Activated CD4-positive, CD25-positive, alpha-beta regulatory T cell treated with anti-CD3 and anti-CD28 coated beads, Interleukin-2, amount 50 U/mL, for 24 hours (primary cell): Measurements from ENCODE around the gene LRRC7.

ENCODE experiments used
- ATAC-seq, 2 donors: fragments of 150-1000 bp; cut with Tn5 transposase; one replicate each; pipeline ENCODE4 v1.10.0; 2021; ENCODE audit warnings: mild to moderate bottlenecking in 1 of 2, moderate library complexity in 1 of 2

LRRC7 gene

DNA sequence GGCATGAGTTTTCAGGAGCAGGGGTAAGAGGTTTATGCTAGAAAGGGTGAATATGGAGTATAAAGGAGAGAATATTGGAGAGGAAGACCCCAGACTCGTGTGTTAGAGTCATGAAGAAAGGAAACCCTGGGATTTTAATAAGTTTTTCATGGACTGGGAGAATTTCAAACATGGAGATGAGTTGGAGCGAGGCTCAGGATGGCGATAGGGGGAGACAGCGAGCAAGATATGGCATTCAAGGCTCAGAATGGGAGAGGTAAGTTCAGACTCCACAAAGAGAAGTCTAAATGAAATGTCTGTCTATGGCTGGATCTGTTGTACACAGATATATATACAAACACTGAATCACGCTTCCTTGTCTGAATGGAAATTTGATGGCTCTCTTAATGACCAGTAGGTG is 545.1 kb downstream of the LRRC7 start:
- ATAC-seq = no peak

- ATAC-seq = no peak
Measured at GRCh38 chr1:70115315-70115714, 547.6 kb downstream of the LRRC7 start.

GRCh38 chr1:70117046-70117445 is 549.3 kb downstream of the LRRC7 start:
- ATAC-seq = no peak

- no peak for ATAC-seq
Measured at GRCh38 chr1:70134148-70134547, 566.4 kb downstream of the LRRC7 start.

DNA sequence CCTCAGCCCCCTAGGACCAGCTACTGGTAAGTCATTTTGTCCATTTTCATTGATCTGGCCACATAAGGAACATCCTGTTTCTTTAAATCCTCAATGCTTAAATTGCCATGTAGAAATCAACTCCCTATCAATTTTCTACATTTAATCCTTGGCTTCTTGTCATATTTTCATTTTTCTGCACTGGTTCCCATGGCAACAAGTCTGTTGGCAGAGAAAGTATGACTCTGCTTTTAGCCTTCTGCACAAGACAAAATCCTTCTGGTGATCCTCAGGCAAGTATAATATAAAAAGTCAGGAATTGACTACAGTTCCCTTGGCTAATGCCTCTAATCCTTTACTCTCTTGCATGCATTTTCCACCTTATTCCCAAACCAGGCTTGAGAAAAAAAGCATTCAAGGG is 572.6 kb downstream of the LRRC7 start:
- no peak for ATAC-seq

GRCh38 chr1:70140894-70141293 is 573.2 kb downstream of the LRRC7 start:
- ATAC-seq = no peak

- ATAC-seq = no peak
Measured at GRCh38 chr1:70142075-70142474, 574.4 kb downstream of the LRRC7 start.

DNA sequence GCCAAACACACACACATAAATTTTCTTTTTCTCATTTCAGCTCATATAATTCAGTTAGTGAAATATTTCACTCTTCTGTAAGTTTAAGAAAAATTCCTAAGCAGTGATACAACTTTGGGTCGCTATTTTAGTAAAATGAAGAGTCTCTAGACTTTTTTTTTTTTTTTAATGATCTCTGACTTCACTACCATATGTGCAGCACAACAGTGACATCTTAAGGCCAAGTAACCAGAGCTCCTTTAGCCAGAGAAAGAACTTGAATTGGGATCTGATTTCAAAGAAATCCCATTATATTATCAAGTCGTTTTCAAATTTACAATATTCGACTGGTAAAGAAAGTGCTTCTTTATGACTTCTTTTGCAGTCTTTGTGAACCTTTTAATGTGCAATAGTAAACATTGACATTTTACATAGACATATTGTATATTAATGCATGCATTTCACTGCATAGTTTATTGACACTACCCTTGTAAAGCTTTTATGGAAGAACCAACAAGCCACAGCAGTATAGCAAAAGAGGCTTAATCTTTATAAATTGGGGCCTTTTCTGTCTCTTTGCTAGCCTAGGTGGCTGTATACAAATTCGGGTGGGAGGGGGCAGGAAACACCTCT is 575.4 kb downstream of the LRRC7 start:
- no peak for ATAC-seq

DNA sequence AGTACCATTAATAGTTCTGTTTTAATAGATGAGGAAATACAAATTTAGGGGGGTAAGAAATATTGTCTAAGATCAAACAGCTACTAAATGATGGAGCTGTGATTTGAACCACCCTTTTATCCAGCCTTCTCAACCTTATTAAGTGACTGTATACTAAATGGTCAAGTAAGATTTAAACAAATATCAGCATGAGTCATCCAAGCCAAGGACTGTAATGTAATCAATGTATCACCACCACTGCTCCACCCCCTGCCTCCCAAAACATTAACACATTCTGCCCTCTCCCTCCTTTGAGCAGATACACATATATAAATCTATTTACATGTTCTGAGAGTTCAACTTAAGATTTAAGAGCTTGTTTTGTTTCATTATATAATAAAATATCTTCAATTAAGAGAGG is 578.8 kb downstream of the LRRC7 start:
- ATAC-seq = no peak

- no peak for ATAC-seq
Measured at GRCh38 chr1:70150444-70150843, 582.7 kb downstream of the LRRC7 start.

GRCh38 chr1:70153739-70154138 is 586.0 kb downstream of the LRRC7 start:
- ATAC-seq = no peak

GRCh38 chr1:70156529-70157120 is 588.9 kb downstream of the LRRC7 start:
- ATAC-seq = peak; percentile 99 to 100

DNA sequence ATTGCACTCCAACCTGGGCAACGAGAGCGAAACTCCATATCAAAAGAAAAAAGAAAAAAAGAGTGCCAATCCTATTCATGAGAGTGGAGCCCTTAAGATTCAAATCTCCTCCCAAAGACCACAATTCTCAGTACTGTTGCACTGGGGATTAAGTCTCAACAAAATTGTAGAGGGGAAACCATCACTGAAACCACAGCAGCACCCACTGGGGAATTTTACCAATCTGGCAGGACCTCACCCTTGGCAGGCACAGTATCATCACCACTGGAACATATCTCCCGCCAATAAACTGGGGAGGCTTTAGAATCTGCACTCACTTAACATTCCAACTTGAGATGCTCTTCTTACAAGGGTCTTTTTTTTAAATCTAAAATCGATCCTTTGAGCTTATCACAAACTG is 596.6 kb downstream of the LRRC7 start:
- ATAC-seq = no peak

GRCh38 chr1:70168283-70168682 is 600.6 kb downstream of the LRRC7 start:
- ATAC-seq = no peak

DNA sequence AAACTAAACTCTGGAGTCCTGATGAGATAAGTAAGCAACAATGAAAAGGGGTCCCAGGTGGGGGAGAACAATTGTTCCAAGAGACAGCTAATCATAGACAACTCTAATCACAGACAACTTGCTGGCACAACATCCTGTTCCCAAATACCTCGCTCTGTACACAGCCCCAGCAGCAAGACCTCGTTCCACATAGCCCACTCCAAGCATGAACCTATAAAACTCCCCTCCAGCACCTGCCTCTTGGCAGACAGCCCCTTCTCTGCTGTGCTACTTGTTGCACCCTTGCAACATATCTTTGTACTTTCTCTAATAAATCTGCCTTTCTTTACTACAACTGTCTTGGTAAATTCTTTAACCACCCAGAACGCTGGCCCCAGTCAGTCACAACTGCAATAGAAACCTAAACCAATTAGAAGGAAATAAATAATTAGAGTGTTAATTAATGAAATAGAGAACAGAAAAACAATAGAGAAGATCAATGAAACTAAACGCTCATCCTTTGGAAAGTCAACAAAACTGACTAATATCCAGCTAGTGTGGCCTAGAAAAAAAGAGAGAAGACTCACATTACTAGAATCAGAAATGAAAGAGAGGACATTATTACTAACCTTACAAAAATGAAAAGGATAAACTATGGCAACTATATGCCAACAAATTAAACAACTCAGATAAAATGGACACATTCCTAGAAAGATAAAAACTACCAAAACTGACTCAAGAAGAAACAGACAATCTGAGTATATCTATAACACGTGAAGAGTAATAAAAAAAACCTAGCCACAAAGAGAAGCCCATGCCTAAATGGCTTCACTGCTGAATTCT is 601.5 kb downstream of the LRRC7 start:
- ATAC-seq = peak; percentile 35 to 53

DNA sequence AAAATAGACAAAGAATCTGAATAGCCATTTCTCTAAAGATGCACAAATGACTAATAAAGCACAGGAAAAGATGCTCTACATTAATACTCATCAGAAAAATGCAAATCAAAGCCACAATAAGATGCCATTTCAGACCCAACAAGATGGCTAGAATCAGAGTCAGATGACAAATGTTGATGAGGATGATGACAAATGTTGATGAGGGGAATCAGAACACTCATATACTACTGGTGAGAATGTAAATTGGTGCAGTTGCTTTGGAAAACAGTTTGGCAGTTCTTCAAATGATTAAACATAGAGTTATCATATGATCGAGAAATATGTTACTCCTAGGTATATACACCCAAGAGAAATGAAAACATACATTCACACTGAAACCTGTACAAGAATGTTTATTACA is 603.8 kb downstream of the LRRC7 start:
- peak; percentile 33 to 35 for ATAC-seq
